IMR-90 (cell line): ENCODE results near the gene CDH13.

Experiments used
- BHLHE40 ChIP-seq: fragments of 150-350 bp; IDR thresholded peaks from 2 replicates; pipeline ENCODE4 v1.6.1; 2016; ENCODE audit warnings: mild to moderate bottlenecking, low read depth, low read length
- CHD1 ChIP-seq: IDR thresholded peaks from 2 replicates; pipeline ENCODE4 v1.6.1; 2012; ENCODE audit warnings: low read depth, low read length, improper control_type of control experiment
- CTCF ChIP-seq: conservative IDR thresholded peaks from 2 replicates; pipeline ENCODE4 v1.5.1; 2012; ENCODE audit warnings: mild to moderate bottlenecking, low read depth, low read length, improper control_type of control experiment
- ELK1 ChIP-seq: fragments of 150-350 bp; IDR thresholded peaks from 2 replicates; pipeline ENCODE4 v1.6.1; 2016; ENCODE audit warnings: low read depth, mild to moderate bottlenecking, low read length, moderate library complexity, borderline replicate concordance
- MAFK ChIP-seq: IDR thresholded peaks from 2 replicates; pipeline ENCODE4 v1.6.1; 2012; ENCODE audit warnings: low read depth, low read length, improper control_type of control experiment
- POLR2A ChIP-seq: IDR thresholded peaks from 2 replicates; pipeline ENCODE4 v1.6.1; 2012; ENCODE audit warnings: mild to moderate bottlenecking, low read depth, low read length
- RAD21 ChIP-seq: IDR thresholded peaks from 2 replicates; pipeline ENCODE4 v1.6.1; 2012; ENCODE audit warnings: low read length, improper control_type of control experiment
- SMC3 ChIP-seq: fragments of 150-350 bp; IDR thresholded peaks from 2 replicates; pipeline ENCODE4 v1.6.1; 2016; ENCODE audit warnings: low read depth, mild to moderate bottlenecking, antibody characterized with exemption, low read length, moderate library complexity

GRCh38 chr16:83633286-83633685 lies 1006.5 kb downstream of the CDH13 start:
- no peak for TF ChIP-seq CTCF
- no peak for TF ChIP-seq BHLHE40
- no peak for TF ChIP-seq POLR2A
- TF ChIP-seq RAD21 = no peak
- no peak for TF ChIP-seq ELK1
- peak; percentile 99 for TF ChIP-seq MAFK
- no peak for TF ChIP-seq CHD1
- no peak for TF ChIP-seq SMC3
